ENCODE results near the gene TOP1.

GRCh38 chr20:41137614-41138474, 109.2 kb downstream of the TOP1 start:
- TF ChIP-seq CTCF (IDR thresholded peaks at IDR 0.05): no peak
- peak in 1 of 2 donors; percentile 11 for TF ChIP-seq POLR2A (IDR thresholded peaks at IDR 0.05)

All from vagina (tissue), 2 donors.